Stimulated activated memory B cell treated with anti-CD40 and anti-IgM and Interleukin-4, amounts not matched to agents 10 μg/mL and 1 μg/mL and 100 μg/mL, for 72 hours (primary cell): Measurements from ENCODE around the gene NXF1.
"Not testable (repeated sequence)": the region's sequence is repeated elsewhere in the genome, so short reads cannot be mapped to it uniquely, and the experiment has no call there.

ENCODE experiments used
- ATAC-seq: fragments of 150-1000 bp; cut with Tn5 transposase; 2 replicates; pipeline ENCODE4 v1.10.0; 2021
- H3K27ac Mint-ChIP-seq: one replicate; pipeline ENCODE4 v1.8.0; 2022; ENCODE audit warnings: mild to moderate bottlenecking, mixed read lengths
- H3K27me3 Mint-ChIP-seq: one replicate; pipeline ENCODE4 v1.8.0; 2022; ENCODE audit warnings: mixed read lengths
- H3K36me3 Mint-ChIP-seq: one replicate; pipeline ENCODE4 v1.8.0; 2022; ENCODE audit warnings: mixed read lengths
- H3K4me1 Mint-ChIP-seq: one replicate; pipeline ENCODE4 v1.8.0; 2022; ENCODE audit warnings: mixed read lengths
- H3K4me3 Mint-ChIP-seq: one replicate; pipeline ENCODE4 v1.8.0; 2022; ENCODE audit warnings: mild to moderate bottlenecking, moderate library complexity, mixed read lengths
- H3K9me3 Mint-ChIP-seq: one replicate; pipeline ENCODE4 v1.8.0; 2022; ENCODE audit warnings: mixed read lengths

NXF1 gene

GRCh38 chr11:62841361-62842170 lies 36.3 kb upstream of the NXF1 start:
- peaks cover 15% of the 10 kb centered on the region for H3K4me1 Mint-ChIP-seq
- no peak overlapping the region for H3K4me3 Mint-ChIP-seq
- H3K36me3 Mint-ChIP-seq: peaks cover 14% of the 10 kb centered on the region
- H3K27me3 Mint-ChIP-seq: no peaks in the 10 kb centered on the region
- ATAC-seq: peak; percentile 86
- no peak overlapping the region for H3K27ac Mint-ChIP-seq
- H3K9me3 Mint-ChIP-seq: no peaks in the 10 kb centered on the region

GRCh38 chr11:62840721-62841360 lies 35.6 kb upstream of the NXF1 start:
- not testable (repeated sequence) for H3K27ac Mint-ChIP-seq, H3K27me3 Mint-ChIP-seq, H3K9me3 Mint-ChIP-seq, H3K4me3 Mint-ChIP-seq
- Mint-ChIP-seq H3K4me1 (peaks cover 15% of the 10 kb centered on the region), H3K36me3 (peaks cover 16% of the 10 kb centered on the region)
- ATAC-seq: peak; percentile 9

- Mint-ChIP-seq H3K4me3 (no peak within 1 kb of the TSS), H3K4me1 (peaks cover 20% of the 10 kb centered on the region), H3K27ac (no peak within 1 kb of the TSS), H3K27me3 (no peaks in the 10 kb centered on the region), H3K36me3 (peaks cover 30% of the 10 kb centered on the region), H3K9me3 (no peaks in the 10 kb centered on the region)
- peak; percentile 76 for ATAC-seq
Observed at GRCh38 chr11:62839050-62839945, 34.1 kb upstream of the NXF1 start, which contains the start of gene WDR74. WDR74 (minus strand) TSS chr11:62839590; CDS start chr11:62839570, 20 bp downstream.

GRCh38 chr11:62835336-62835735 lies 30.1 kb upstream of the NXF1 start:
- H3K9me3 Mint-ChIP-seq: no peaks in the 10 kb centered on the region
- no peak for ATAC-seq
- peak overlapping the region; percentile 18 for H3K27ac Mint-ChIP-seq
- peaks cover 30% of the 10 kb centered on the region for H3K36me3 Mint-ChIP-seq
- no peak overlapping the region for H3K4me3 Mint-ChIP-seq
- H3K4me1 Mint-ChIP-seq: peaks cover 48% of the 10 kb centered on the region
- H3K27me3 Mint-ChIP-seq: no peaks in the 10 kb centered on the region

- peak; percentile 6 for ATAC-seq
- Mint-ChIP-seq H3K4me1 (peaks cover 50% of the 10 kb centered on the region), H3K27me3 (no peaks in the 10 kb centered on the region), H3K27ac (peak within 1 kb of the TSS; percentile 95), H3K36me3 (peaks cover 28% of the 10 kb centered on the region), H3K9me3 (no peaks in the 10 kb centered on the region), H3K4me3 (peak within 1 kb of the TSS; percentile 87)
Observed at GRCh38 chr11:62832336-62833234, 27.3 kb upstream of the NXF1 start, which contains the start of gene TEX54. TEX54 (minus strand) TSS chr11:62832841.

- Mint-ChIP-seq H3K36me3 (peaks cover 29% of the 10 kb centered on the region), H3K9me3 (no peaks in the 10 kb centered on the region), H3K4me3 (peak within 1 kb of the TSS; percentile 87), H3K4me1 (peaks cover 46% of the 10 kb centered on the region), H3K27me3 (no peaks in the 10 kb centered on the region), H3K27ac (peak within 1 kb of the TSS; percentile 95)
- peak; percentile 96 for ATAC-seq
Observed at GRCh38 chr11:62831520-62832335, 26.5 kb upstream of the NXF1 start, which contains the start of gene STX5. STX5 (minus strand) TSS chr11:62832051; CDS start chr11:62831243, 808 bp downstream.

- Mint-ChIP-seq H3K4me1 (peaks cover 46% of the 10 kb centered on the region), H3K9me3 (no peaks in the 10 kb centered on the region), H3K27ac (peak overlapping the region; percentile 95), H3K4me3 (peak overlapping the region; percentile 87), H3K36me3 (peaks cover 26% of the 10 kb centered on the region), H3K27me3 (no peaks in the 10 kb centered on the region)
- ATAC-seq: no peak
Observed at GRCh38 chr11:62830904-62831519, 25.8 kb upstream of the NXF1 start.

- H3K36me3 Mint-ChIP-seq: peaks cover 30% of the 10 kb centered on the region
- not testable (repeated sequence) for H3K27ac Mint-ChIP-seq, H3K4me3 Mint-ChIP-seq
Observed at GRCh38 chr11:62828130-62828529, 22.9 kb upstream of the NXF1 start.

GRCh38 chr11:62823677-62824076 lies 18.4 kb upstream of the NXF1 start:
- Mint-ChIP-seq H3K4me3 (no peak overlapping the region), H3K36me3 (peaks cover 43% of the 10 kb centered on the region), H3K4me1 (no peaks in the 10 kb centered on the region), H3K27ac (no peak overlapping the region), H3K27me3 (no peaks in the 10 kb centered on the region), H3K9me3 (no peaks in the 10 kb centered on the region)
- ATAC-seq: no peak

More at GRCh38 chr11:62828130-62828529, 22.9 kb upstream of the NXF1 start:
- not testable (repeated sequence) for ATAC-seq, H3K9me3 Mint-ChIP-seq, H3K27me3 Mint-ChIP-seq
- H3K4me1 Mint-ChIP-seq: peaks cover 33% of the 10 kb centered on the region

GRCh38 chr11:62817129-62817528 lies 11.9 kb upstream of the NXF1 start:
- H3K4me1 Mint-ChIP-seq: no peaks in the 10 kb centered on the region
- H3K27me3 Mint-ChIP-seq: no peaks in the 10 kb centered on the region
- H3K4me3 Mint-ChIP-seq: no peak overlapping the region
- H3K27ac Mint-ChIP-seq: no peak overlapping the region
- peaks cover 16% of the 10 kb centered on the region for H3K36me3 Mint-ChIP-seq
- ATAC-seq: no peak
- no peaks in the 10 kb centered on the region for H3K9me3 Mint-ChIP-seq

GRCh38 chr11:62816557-62816956 lies 11.3 kb upstream of the NXF1 start:
- Mint-ChIP-seq H3K4me3 (no peak overlapping the region), H3K9me3 (no peaks in the 10 kb centered on the region), H3K27me3 (no peaks in the 10 kb centered on the region), H3K27ac (no peak overlapping the region), H3K4me1 (no peaks in the 10 kb centered on the region), H3K36me3 (peaks cover 15% of the 10 kb centered on the region)
- ATAC-seq: no peak

- no peak overlapping the region for H3K4me3 Mint-ChIP-seq
- no peak for ATAC-seq
- peaks cover 8% of the 10 kb centered on the region for H3K4me1 Mint-ChIP-seq
Observed at GRCh38 chr11:62811659-62812058, 6.4 kb upstream of the NXF1 start.

GRCh38 chr11:62810748-62811147 lies 5.5 kb upstream of the NXF1 start:
- H3K27me3 Mint-ChIP-seq: no peaks in the 10 kb centered on the region
- no peaks in the 10 kb centered on the region for H3K9me3 Mint-ChIP-seq
- H3K36me3 Mint-ChIP-seq: no peaks in the 10 kb centered on the region
- peaks cover 16% of the 10 kb centered on the region for H3K4me1 Mint-ChIP-seq
- ATAC-seq: no peak
- H3K4me3 Mint-ChIP-seq: no peak overlapping the region
- H3K27ac Mint-ChIP-seq: no peak overlapping the region

More at GRCh38 chr11:62811659-62812058, 6.4 kb upstream of the NXF1 start:
- Mint-ChIP-seq H3K36me3 (no peaks in the 10 kb centered on the region), H3K9me3 (no peaks in the 10 kb centered on the region), H3K27ac (peak overlapping the region; percentile 0), H3K27me3 (no peaks in the 10 kb centered on the region)
